K562 (cell line): ENCODE measurements around the gene KLHL6. TPM values are rescaled to one million over a fixed set of nuclear protein-coding genes. Genes with fewer than 3 reads are reported as not detected.
A peak's percentile ranks its signal among the peaks of the same experiment; 100 is the strongest.

Experiments
- CBX3 ChIP-seq, 2 experiments: IDR thresholded peaks; 1 replicate in 1 of 2; 2 replicates in 1 of 2; pipeline ENCODE4 v1.6.1; 2012; ENCODE audit warnings: inconsistent platforms in 2 of 2, low read length in 2 of 2, borderline replicate concordance in 1 of 2, control low read depth in 1 of 2
- NR2C1 ChIP-seq, 2 experiments: fragments of 450-650 bp; IDR thresholded peaks; 2 replicates each; pipeline ENCODE4 v1.6.1; 2017; ENCODE audit warnings: mild to moderate bottlenecking in 2 of 2, antibody characterized with exemption in 1 of 2, inconsistent platforms in 1 of 2, missing compliant biosample characterization in 1 of 2, missing genetic modification characterization in 1 of 2
- RAD21 ChIP-seq, 2 experiments: fragments of 250-450 bp in 1 of 2; fragments of 450-650 bp in 1 of 2; sonication (Bioruptor Pico) in 1 of 2; formaldehyde crosslinking in 1 of 2; IDR thresholded peaks in 1 of 2; conservative IDR thresholded peaks in 1 of 2; 2 replicates each; pipeline versions ENCODE4 v1.4.0 to v1.8.0; 2020 to 2022; ENCODE audit warnings: mild to moderate bottlenecking in 2 of 2, moderate library complexity in 1 of 2
- SNRNP70 ChIP-seq: fragments of 200-400 bp; formaldehyde crosslinking; optimal IDR thresholded peaks from 2 replicates; pipeline ENCODE3; 2017; ENCODE audit warnings: low read depth, low read length
- TOE1 ChIP-seq, 2 experiments: fragments of 450-650 bp in 1 of 2; sonication (generic) in 1 of 2; formaldehyde crosslinking in 1 of 2; IDR thresholded peaks; 2 replicates each; pipeline versions ENCODE4 v1.7.1 to v1.8.0; 2016 to 2022; ENCODE audit warnings: borderline replicate concordance in 2 of 2, mild to moderate bottlenecking in 2 of 2, antibody characterized with exemption in 1 of 2, inconsistent platforms in 1 of 2, low read depth in 1 of 2, missing genetic modification reagents in 1 of 2, moderate library complexity in 1 of 2
- ZBTB17 ChIP-seq: fragments of 450-650 bp; formaldehyde crosslinking; IDR thresholded peaks from 2 replicates; pipeline ENCODE4 v1.4.0; 2020; ENCODE audit warnings: mild to moderate bottlenecking
- ZNF444 ChIP-seq: fragments of 250-450 bp; sonication (Bioruptor Pico); IDR thresholded peaks from 2 replicates; pipeline ENCODE4 v1.4.0; 2020; ENCODE audit warnings: mild to moderate bottlenecking, moderate library complexity
- polyA plus RNA-seq, 8 experiments: library from polyadenylated mRNA; depleted of rRNA in 4 of 8; stranded (reverse) in 5 of 8; unstranded in 3 of 8; fragments of >200 nt; fragmentation: Nextera tagmentation in 2 of 8; fragmentation: Illumina TruSeq in 1 of 8; extraction: Ambion mirVana in 2 of 8; extraction: Trizol in 1 of 8; gene quantifications; 2 replicates each; pipeline versions ENCODE4 v1.2.1 to v1.2.3, GENCODE V29; 2011 to 2014; ENCODE audit warnings: inconsistent platforms in 1 of 8, missing spikeins in 1 of 8
- total RNA-seq, 7 experiments: library from RNA; depleted of rRNA in 6 of 7; stranded (reverse); fragments of >200 nt in 6 of 7; fragmentation: Illumina TruSeq in 2 of 7; extraction: Trizol in 2 of 7; gene quantifications; 2 replicates each; pipeline versions ENCODE4 v1.2.1 to v1.2.3, GENCODE V29; 2011 to 2021; ENCODE audit warnings: low replicate concordance in 1 of 7
- TF ChIP-seq, protein P1 (sequence below), 2 experiments: fragments of 450-650 bp in 1 of 2; sonication (generic) in 1 of 2; formaldehyde crosslinking; conservative IDR thresholded peaks; 2 replicates each; pipeline versions ENCODE4 v1.4.0 to v1.8.1; 2020 to 2022; ENCODE audit warnings: mild to moderate bottlenecking in 1 of 2, missing genetic modification reagents in 1 of 2
- TF ChIP-seq, protein P2 (sequence below): fragments of 250-450 bp; sonication (Bioruptor Pico); IDR thresholded peaks from 2 replicates; pipeline ENCODE4 v1.8.0; 2022; ENCODE audit warnings: inconsistent platforms
- TF ChIP-seq, protein P3 (sequence below), 2 experiments: fragments of 150-350 bp in 1 of 2; IDR thresholded peaks; 2 replicates each; pipeline ENCODE4 v1.6.1; 2012 to 2016; ENCODE audit warnings: low read depth in 2 of 2, low read length in 2 of 2, mild to moderate bottlenecking in 1 of 2, moderate library complexity in 1 of 2
- TF ChIP-seq, protein P4 (sequence below): fragments of 450-650 bp; conservative IDR thresholded peaks from 2 replicates; pipeline ENCODE4 v1.6.1; 2016; ENCODE audit warnings: missing genetic modification characterization, low read depth, mild to moderate bottlenecking, missing compliant biosample characterization, moderate library complexity
- TF ChIP-seq, protein P5 (sequence below): fragments of 200-400 bp; formaldehyde crosslinking; IDR thresholded peaks from 2 replicates; pipeline ENCODE4 v1.6.1; 2017; ENCODE audit warnings: mild to moderate bottlenecking, low read depth, low read length, moderate library complexity

The KLHL6 gene
- total and polyA plus RNA-seq, 9 of the 15 experiments (the other 6 are each of a cell fraction or from before 2014, with no cell fraction given) = 0.18 to 2.1 (median 1.4) TPM

DNA sequence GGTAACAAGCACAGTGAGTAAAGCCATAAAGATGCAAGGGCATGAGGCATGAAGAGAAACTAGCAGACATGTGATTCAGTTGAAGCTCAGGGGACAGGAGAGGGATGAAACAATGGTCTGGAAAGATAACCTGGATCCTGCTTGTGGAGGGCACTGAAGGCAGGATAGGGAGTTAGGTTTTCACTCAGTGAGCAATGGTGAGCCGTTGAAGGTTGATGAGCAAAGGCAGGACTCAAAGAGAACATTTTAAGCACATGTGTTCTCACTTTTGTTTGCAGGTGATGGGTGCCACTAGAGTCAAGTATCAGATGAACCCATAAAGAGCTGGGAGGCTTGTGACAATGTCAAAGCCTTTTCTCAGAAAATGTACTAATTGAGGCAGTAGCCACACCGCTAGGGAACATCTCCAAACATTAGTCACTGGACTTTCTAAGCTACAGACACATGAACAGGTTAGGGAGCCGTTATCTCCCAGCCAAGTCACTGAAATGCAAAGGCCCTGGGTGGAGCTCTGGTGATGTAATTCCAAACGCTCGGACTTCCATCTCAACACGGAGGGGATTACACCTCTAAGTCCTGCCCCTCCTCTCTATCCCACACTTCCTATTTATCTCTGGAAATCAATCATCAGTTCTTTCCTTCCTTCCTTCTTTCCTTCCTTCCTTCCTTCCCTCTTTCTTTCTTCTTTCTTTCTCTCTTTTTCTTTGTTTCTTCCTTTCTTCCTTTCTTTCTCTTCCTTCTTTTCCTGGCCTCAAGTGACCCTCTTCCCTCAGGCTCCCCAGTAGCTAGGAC, 22.7 kb downstream of the KLHL6 start (continued):
- TF ChIP-seq, protein P1, sequence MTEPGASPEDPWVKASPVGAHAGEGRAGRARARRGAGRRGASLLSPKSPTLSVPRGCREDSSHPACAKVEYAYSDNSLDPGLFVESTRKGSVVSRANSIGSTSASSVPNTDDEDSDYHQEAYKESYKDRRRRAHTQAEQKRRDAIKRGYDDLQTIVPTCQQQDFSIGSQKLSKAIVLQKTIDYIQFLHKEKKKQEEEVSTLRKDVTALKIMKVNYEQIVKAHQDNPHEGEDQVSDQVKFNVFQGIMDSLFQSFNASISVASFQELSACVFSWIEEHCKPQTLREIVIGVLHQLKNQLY (CRISPR knock-in tag; conservative IDR thresholded peaks at IDR 0.05) = no peak
- TF ChIP-seq ZNF444 (CRISPR knock-in tag) (no peak), SNRNP70 (no peak), NR2C1 (IDR thresholded peaks at IDR 0.05) (0 out of 2 replicates have a peak, but pooled peaks have one; percentile 16), NR2C1 (tag; IDR thresholded peaks at IDR 0.05) (0 out of 2 replicates have a peak, but pooled peaks have one; percentile 12), CBX3 (IDR thresholded peaks at IDR 0.05; ENCODE audit: borderline replicate concordance in 1 of 2, low read length in 2 of 2) (0 out of 3 replicates have a peak, but pooled peaks of 1 of the 2 experiments have one; percentile 34), ZBTB17 (CRISPR knock-in tag) (no peak), TOE1 (IDR thresholded peaks at IDR 0.05; ENCODE audit: borderline replicate concordance) (peak; percentile 64), TOE1 (CRISPR knock-in tag; IDR thresholded peaks at IDR 0.05; ENCODE audit: borderline replicate concordance, low read depth) (no peak), RAD21 (CRISPR knock-in tag; conservative IDR thresholded peaks at IDR 0.05 in 1 of 2, IDR thresholded peaks at IDR 0.05 in 1 of 2) (no peak)
- TF ChIP-seq, protein P2, sequence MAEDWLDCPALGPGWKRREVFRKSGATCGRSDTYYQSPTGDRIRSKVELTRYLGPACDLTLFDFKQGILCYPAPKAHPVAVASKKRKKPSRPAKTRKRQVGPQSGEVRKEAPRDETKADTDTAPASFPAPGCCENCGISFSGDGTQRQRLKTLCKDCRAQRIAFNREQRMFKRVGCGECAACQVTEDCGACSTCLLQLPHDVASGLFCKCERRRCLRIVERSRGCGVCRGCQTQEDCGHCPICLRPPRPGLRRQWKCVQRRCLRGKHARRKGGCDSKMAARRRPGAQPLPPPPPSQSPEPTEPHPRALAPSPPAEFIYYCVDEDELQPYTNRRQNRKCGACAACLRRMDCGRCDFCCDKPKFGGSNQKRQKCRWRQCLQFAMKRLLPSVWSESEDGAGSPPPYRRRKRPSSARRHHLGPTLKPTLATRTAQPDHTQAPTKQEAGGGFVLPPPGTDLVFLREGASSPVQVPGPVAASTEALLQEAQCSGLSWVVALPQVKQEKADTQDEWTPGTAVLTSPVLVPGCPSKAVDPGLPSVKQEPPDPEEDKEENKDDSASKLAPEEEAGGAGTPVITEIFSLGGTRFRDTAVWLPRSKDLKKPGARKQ (CRISPR knock-in tag) = no peak
- TF ChIP-seq, protein P3, sequence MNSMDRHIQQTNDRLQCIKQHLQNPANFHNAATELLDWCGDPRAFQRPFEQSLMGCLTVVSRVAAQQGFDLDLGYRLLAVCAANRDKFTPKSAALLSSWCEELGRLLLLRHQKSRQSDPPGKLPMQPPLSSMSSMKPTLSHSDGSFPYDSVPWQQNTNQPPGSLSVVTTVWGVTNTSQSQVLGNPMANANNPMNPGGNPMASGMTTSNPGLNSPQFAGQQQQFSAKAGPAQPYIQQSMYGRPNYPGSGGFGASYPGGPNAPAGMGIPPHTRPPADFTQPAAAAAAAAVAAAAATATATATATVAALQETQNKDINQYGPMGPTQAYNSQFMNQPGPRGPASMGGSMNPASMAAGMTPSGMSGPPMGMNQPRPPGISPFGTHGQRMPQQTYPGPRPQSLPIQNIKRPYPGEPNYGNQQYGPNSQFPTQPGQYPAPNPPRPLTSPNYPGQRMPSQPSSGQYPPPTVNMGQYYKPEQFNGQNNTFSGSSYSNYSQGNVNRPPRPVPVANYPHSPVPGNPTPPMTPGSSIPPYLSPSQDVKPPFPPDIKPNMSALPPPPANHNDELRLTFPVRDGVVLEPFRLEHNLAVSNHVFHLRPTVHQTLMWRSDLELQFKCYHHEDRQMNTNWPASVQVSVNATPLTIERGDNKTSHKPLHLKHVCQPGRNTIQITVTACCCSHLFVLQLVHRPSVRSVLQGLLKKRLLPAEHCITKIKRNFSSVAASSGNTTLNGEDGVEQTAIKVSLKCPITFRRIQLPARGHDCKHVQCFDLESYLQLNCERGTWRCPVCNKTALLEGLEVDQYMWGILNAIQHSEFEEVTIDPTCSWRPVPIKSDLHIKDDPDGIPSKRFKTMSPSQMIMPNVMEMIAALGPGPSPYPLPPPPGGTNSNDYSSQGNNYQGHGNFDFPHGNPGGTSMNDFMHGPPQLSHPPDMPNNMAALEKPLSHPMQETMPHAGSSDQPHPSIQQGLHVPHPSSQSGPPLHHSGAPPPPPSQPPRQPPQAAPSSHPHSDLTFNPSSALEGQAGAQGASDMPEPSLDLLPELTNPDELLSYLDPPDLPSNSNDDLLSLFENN (IDR thresholded peaks at IDR 0.05; ENCODE audit: low read depth in 2 of 2, low read length in 2 of 2) = no peak
- TF ChIP-seq, protein P4, sequence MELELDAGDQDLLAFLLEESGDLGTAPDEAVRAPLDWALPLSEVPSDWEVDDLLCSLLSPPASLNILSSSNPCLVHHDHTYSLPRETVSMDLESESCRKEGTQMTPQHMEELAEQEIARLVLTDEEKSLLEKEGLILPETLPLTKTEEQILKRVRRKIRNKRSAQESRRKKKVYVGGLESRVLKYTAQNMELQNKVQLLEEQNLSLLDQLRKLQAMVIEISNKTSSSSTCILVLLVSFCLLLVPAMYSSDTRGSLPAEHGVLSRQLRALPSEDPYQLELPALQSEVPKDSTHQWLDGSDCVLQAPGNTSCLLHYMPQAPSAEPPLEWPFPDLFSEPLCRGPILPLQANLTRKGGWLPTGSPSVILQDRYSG (tag) = peak; percentile 80; the same call in 1 of the 2 replicates
- TF ChIP-seq, protein P5, sequence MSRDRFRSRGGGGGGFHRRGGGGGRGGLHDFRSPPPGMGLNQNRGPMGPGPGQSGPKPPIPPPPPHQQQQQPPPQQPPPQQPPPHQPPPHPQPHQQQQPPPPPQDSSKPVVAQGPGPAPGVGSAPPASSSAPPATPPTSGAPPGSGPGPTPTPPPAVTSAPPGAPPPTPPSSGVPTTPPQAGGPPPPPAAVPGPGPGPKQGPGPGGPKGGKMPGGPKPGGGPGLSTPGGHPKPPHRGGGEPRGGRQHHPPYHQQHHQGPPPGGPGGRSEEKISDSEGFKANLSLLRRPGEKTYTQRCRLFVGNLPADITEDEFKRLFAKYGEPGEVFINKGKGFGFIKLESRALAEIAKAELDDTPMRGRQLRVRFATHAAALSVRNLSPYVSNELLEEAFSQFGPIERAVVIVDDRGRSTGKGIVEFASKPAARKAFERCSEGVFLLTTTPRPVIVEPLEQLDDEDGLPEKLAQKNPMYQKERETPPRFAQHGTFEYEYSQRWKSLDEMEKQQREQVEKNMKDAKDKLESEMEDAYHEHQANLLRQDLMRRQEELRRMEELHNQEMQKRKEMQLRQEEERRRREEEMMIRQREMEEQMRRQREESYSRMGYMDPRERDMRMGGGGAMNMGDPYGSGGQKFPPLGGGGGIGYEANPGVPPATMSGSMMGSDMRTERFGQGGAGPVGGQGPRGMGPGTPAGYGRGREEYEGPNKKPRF = no peak
